Left lung (tissue), 10 donors: ENCODE results near the gene PCSK5. TPM values are rescaled to one million over a fixed set of nuclear protein-coding genes. Genes with fewer than 3 reads are reported as not detected.

Experiments used
- ATAC-seq: fragments of 200-7000 bp; cut with Tn5 transposase; one replicate; pipeline ENCODE4 v1.9.1; 2020; ENCODE audit warnings: moderate library complexity
- DNase-seq, 4 donors: peaks; one replicate each; pipeline ENCODE4 v3.0.0-alpha.2; 2013 to 2020
- H3K27ac ChIP-seq, 2 donors: fragments of 200-600 bp; sonication (generic) in 1 of 2; one replicate each; pipeline versions ENCODE4 v1.5.0 to v1.8.0; 2020 to 2021
- H3K27me3 ChIP-seq, 2 donors: fragments of 200-600 bp; sonication (generic) in 1 of 2; one replicate each; pipeline versions ENCODE4 v1.5.0 to v1.8.0; 2020 to 2021
- H3K36me3 ChIP-seq, 2 donors: fragments of 200-600 bp; sonication (generic) in 1 of 2; one replicate each; pipeline versions ENCODE4 v1.5.0 to v1.8.0; 2020 to 2021
- H3K4me1 ChIP-seq, 2 donors: fragments of 200-600 bp; one replicate each; pipeline ENCODE4 v1.8.0; 2021
- H3K4me3 ChIP-seq, 2 donors: fragments of 200-600 bp; sonication (generic) in 1 of 2; one replicate each; pipeline versions ENCODE4 v1.5.0 to v1.8.0; 2020 to 2021; ENCODE audit warnings: mild to moderate bottlenecking in 1 of 2
- H3K9me3 ChIP-seq, 2 donors: fragments of 200-600 bp; sonication (generic) in 1 of 2; one replicate each; pipeline versions ENCODE4 v1.5.0 to v1.8.0; 2020 to 2021
- CTCF ChIP-seq, 2 donors: fragments of 200-600 bp; sonication (generic) in 1 of 2; IDR thresholded peaks; one replicate each; pipeline versions ENCODE4 v1.5.0 to v1.8.0; 2021; ENCODE audit warnings: antibody characterized with exemption in 2 of 2
- intact Hi-C, 2 donors: fragments of 100-400 bp; cut with DNase I; formaldehyde crosslinking; loops; one replicate each; pipeline versions ENCODE4 v1.11.2 to v1.14.2; 2022
- polyA plus RNA-seq, 6 donors: library from polyadenylated mRNA; unstranded; fragments of 120-200 nt; gene quantifications; one replicate each; pipeline ENCODE4 v1.2.1, GENCODE V29; 2013; ENCODE audit not compliant: insufficient read length in 6 of 6
- total RNA-seq, 2 donors: library from RNA; stranded (reverse); fragmentation: NEBNext Ultra II Directional; extraction: Animal tissue kit (Norgen Biotek cat#: 25700); gene quantifications; one replicate each; pipeline ENCODE4 v1.2.1, GENCODE V29; 2021
- donor health status: DM: no; HTN: yes; CAD: no.
- donor health status: DM: no; HTN: no; CAD: no.

The PCSK5 gene
- total and polyA plus RNA-seq, 8 donors, result 6.8 to 20.3 (median 11.3) TPM

DNA sequence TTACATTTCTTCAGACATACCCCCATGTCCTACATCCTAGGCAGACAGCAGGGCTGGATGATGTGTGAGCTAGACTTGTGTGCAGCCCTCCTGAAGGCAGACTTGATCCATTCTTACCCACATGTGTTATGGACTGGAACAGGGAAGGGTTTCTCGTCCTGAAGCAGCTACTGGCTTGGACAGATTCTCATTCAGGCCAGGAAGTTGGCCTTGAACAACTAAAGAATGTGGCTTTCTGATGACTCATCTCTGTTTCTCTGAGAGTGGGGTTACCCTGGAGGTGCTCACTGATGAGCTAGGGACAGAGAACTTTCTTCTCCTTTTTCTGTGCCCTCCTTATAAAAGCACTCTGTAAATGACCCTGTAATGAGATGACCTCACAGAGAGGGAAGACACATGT, 246.5 kb downstream of the PCSK5 start:
- DNase-seq (no peak), ATAC-seq (peak; percentile 51)
- no peaks in the 10 kb centered on the region for H3K36me3 ChIP-seq
- intact Hi-C loops, result no loop called here
- TF ChIP-seq CTCF (IDR thresholded peaks at IDR 0.05), result no peak
- no peaks in the 10 kb centered on the region for H3K9me3 ChIP-seq
- no peak overlapping the region for H3K27ac ChIP-seq
- no peaks in the 10 kb centered on the region for H3K4me1 ChIP-seq
- no peaks in the 10 kb centered on the region for H3K27me3 ChIP-seq
- no peak overlapping the region for H3K4me3 ChIP-seq

- H3K9me3 ChIP-seq, result no peaks in the 10 kb centered on the region
- no peak overlapping the region for H3K27ac ChIP-seq
- DNase-seq, result no peak
- no peak overlapping the region for H3K4me3 ChIP-seq
- no peak for TF ChIP-seq CTCF (IDR thresholded peaks at IDR 0.05)
- no peak for ATAC-seq
- H3K36me3 ChIP-seq, result no peaks in the 10 kb centered on the region
- intact Hi-C loops, result no loop called here
- no peaks in the 10 kb centered on the region for H3K27me3 ChIP-seq
- no peaks in the 10 kb centered on the region for H3K4me1 ChIP-seq
These were observed 247.5 kb downstream of the PCSK5 start for GRCh38 chr9:76137931-76138330.

- DNase-seq (no peak), ATAC-seq (no peak)
- H3K27me3 ChIP-seq, result no peaks in the 10 kb centered on the region
- intact Hi-C loops, result no loop called here
- H3K4me1 ChIP-seq, result peaks cover 0 to 4% of the 10 kb centered on the region in 2 donors
- no peak overlapping the region for H3K4me3 ChIP-seq
- H3K27ac ChIP-seq, result no peak overlapping the region
- TF ChIP-seq CTCF (IDR thresholded peaks at IDR 0.05), result no peak
- no peaks in the 10 kb centered on the region for H3K9me3 ChIP-seq
- no peaks in the 10 kb centered on the region for H3K36me3 ChIP-seq
These were observed 247.9 kb downstream of the PCSK5 start for GRCh38 chr9:76138360-76138759.

DNA sequence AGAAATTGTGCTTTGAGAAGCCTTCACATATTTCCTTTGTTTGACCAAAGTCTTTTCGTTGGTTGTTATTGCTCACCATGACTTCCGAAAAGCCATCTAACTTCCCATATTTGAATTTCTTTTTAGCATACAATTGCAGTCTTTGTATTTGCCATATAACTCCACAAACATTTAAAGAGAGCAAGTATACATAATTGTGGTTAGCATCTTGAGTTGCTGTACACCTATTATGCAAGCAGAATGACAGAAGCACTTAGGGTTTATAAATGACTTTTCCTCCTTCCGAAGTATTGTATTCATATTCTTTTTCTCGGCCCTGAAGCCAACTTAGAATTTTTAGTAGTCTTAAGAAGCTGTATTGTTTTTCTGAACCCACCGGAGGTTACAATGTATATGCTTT, 253.4 kb downstream of the PCSK5 start:
- peak; percentile 73 for ATAC-seq
- Histone ChIP-seq H3K27ac (no peak overlapping the region), H3K27me3 (no peaks in the 10 kb centered on the region), H3K36me3 (no peaks in the 10 kb centered on the region), H3K4me3 (no peak overlapping the region), H3K4me1 (peaks cover 0 to 5% of the 10 kb centered on the region in 2 donors), H3K9me3 (no peaks in the 10 kb centered on the region)
- DNase-seq, result no peak
- intact Hi-C loops, result no loop called here
- no peak for TF ChIP-seq CTCF (IDR thresholded peaks at IDR 0.05)

DNA sequence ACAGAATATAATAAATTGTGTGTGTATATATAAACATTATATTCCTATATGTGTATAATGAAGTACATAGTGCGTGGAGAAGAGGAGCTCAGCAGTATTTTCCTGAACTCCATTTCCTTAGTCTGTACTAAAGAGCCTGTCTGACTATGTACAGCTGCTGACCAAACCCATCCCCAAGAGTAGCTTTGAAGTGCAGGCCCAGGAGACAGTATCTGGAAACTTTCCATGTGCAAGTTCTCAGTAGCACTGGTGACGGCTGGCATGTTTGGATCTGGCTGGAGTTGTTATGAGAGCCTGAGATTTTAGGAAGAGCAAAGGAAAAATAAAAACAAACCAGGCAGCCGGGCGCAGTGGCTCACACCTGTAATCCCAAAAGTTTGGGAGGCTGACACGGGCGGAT, 259.5 kb downstream of the PCSK5 start:
- Histone ChIP-seq H3K27me3 (no peaks in the 10 kb centered on the region), H3K4me3 (no peak overlapping the region), H3K36me3 (no peaks in the 10 kb centered on the region), H3K9me3 (no peaks in the 10 kb centered on the region), H3K4me1 (peaks cover 0 to 7% of the 10 kb centered on the region in 2 donors), H3K27ac (no peak overlapping the region)
- intact Hi-C loops, result no loop called here
- ATAC-seq (peak; percentile 87), DNase-seq (no peak)
- no peak for TF ChIP-seq CTCF (IDR thresholded peaks at IDR 0.05)
